GM23338 (cell line): Measurements from ENCODE around the gene CLUH. TPM values are rescaled to one million over a fixed set of nuclear protein-coding genes. Genes with fewer than 3 reads are reported as not detected.

Source experiments
- ATAC-seq: fragments of 200-7000 bp; cut with Tn5 transposase; 3 replicates; pipeline ENCODE4 v1.9.1; 2020
- DNase-seq: peaks from one replicate; pipeline ENCODE4 v3.0.0-alpha.2; 2015; ENCODE audit warnings: low spot score
- H2AFZ ChIP-seq: fragments of 200-600 bp; sonication (generic); 2 replicates; pipeline ENCODE4 v1.8.0; 2016; ENCODE audit warnings: antibody characterized with exemption, mild to moderate bottlenecking, moderate library complexity
- H3F3A ChIP-seq: fragments of 200-600 bp; sonication (generic); replicated peaks from 2 replicates; pipeline ENCODE4 v1.8.0; 2017; ENCODE audit warnings: antibody characterized with exemption, mixed run types, low read depth
- H3K27ac ChIP-seq: fragments of 200-600 bp; sonication (generic); 2 replicates; pipeline ENCODE4 v1.6.1; 2016; ENCODE audit warnings: low read depth
- H3K27me3 ChIP-seq: fragments of 200-600 bp; sonication (generic); 2 replicates; pipeline ENCODE4 v1.8.0; 2016; ENCODE audit warnings: mild to moderate bottlenecking, mixed run types, moderate library complexity; ENCODE audit not compliant: insufficient read depth
- H3K36me3 ChIP-seq: fragments of 200-600 bp; sonication (generic); 2 replicates; pipeline ENCODE4 v1.8.0; 2016; ENCODE audit warnings: mild to moderate bottlenecking; ENCODE audit not compliant: insufficient read depth
- H3K4me1 ChIP-seq: fragments of 200-600 bp; sonication (generic); 2 replicates; pipeline ENCODE4 v1.8.0; 2016; ENCODE audit warnings: mild to moderate bottlenecking, moderate library complexity; ENCODE audit not compliant: insufficient read depth
- H3K4me2 ChIP-seq: fragments of 200-600 bp; sonication (generic); 2 replicates; pipeline ENCODE4 v1.7.1; 2017; ENCODE audit warnings: mixed run types
- H3K4me3 ChIP-seq: fragments of 200-600 bp; sonication (generic); 2 replicates; pipeline ENCODE4 v1.6.1; 2016; ENCODE audit warnings: mixed run types
- H3K79me2 ChIP-seq: fragments of 200-600 bp; sonication (generic); replicated peaks from 2 replicates; pipeline ENCODE4 v1.8.0; 2017; ENCODE audit warnings: mild to moderate bottlenecking; ENCODE audit not compliant: insufficient read depth
- H3K9me2 ChIP-seq: fragments of 200-600 bp; sonication (generic); 2 replicates; pipeline ENCODE4 v1.8.0; 2017; ENCODE audit not compliant: insufficient read depth
- H4K20me1 ChIP-seq: fragments of 200-600 bp; sonication (generic); replicated peaks from 2 replicates; pipeline ENCODE4 v1.8.0; 2017; ENCODE audit warnings: mild to moderate bottlenecking; ENCODE audit not compliant: insufficient read depth
- H3K27ac Mint-ChIP-seq: 2 replicates; pipeline ENCODE4 v1.8.0; 2020; ENCODE audit warnings: inconsistent platforms, mild to moderate bottlenecking, moderate library complexity, mixed read lengths
- H3K27me3 Mint-ChIP-seq: 3 replicates; pipeline ENCODE4 v1.8.0; 2022; ENCODE audit warnings: low read depth, mild to moderate bottlenecking, moderate library complexity, mixed read lengths, inconsistent platforms; ENCODE audit not compliant: insufficient read depth, poor library complexity
- H3K36me3 Mint-ChIP-seq: 3 replicates; pipeline ENCODE4 v1.8.0; 2021; ENCODE audit warnings: low read depth, mild to moderate bottlenecking, inconsistent platforms, moderate library complexity, mixed read lengths
- H3K4me1 Mint-ChIP-seq: 3 replicates; pipeline ENCODE4 v1.8.0; 2020; ENCODE audit warnings: mild to moderate bottlenecking, inconsistent platforms, mixed read lengths
- H3K4me3 Mint-ChIP-seq: 3 replicates; pipeline ENCODE4 v1.8.0; 2021; ENCODE audit warnings: moderate library complexity, mild to moderate bottlenecking, inconsistent platforms, mixed read lengths
- H3K9me3 Mint-ChIP-seq: 3 replicates; pipeline ENCODE4 v1.8.0; 2020; ENCODE audit warnings: moderate library complexity, mild to moderate bottlenecking, inconsistent platforms, mixed read lengths
- EZH2 ChIP-seq: fragments of 200-600 bp; sonication (generic); IDR thresholded peaks from one replicate; pipeline ENCODE4 v1.8.0; 2017; ENCODE audit warnings: antibody characterized with exemption, mild to moderate bottlenecking, low read depth; ENCODE audit not compliant: unreplicated experiment
- EZH2phosphoT487 ChIP-seq: fragments of 200-600 bp; sonication (generic); IDR thresholded peaks from one replicate; pipeline ENCODE4 v1.8.1; 2018; ENCODE audit warnings: antibody characterized with exemption; ENCODE audit not compliant: unreplicated experiment
- NANOG ChIP-seq: IDR thresholded peaks from 2 replicates; pipeline ENCODE4 v1.6.1; 2016; ENCODE audit warnings: antibody characterized with exemption, borderline replicate concordance
- POLR2AphosphoS5 ChIP-seq: IDR thresholded peaks from 2 replicates; pipeline ENCODE4 v1.6.1; 2016; ENCODE audit warnings: antibody characterized with exemption, low read depth
- ZNF114 ChIP-seq: fragments of 250-450 bp; sonication (Bioruptor Pico); IDR thresholded peaks from 2 replicates; pipeline ENCODE4 v1.5.0; 2020; ENCODE audit warnings: mild to moderate bottlenecking, moderate library complexity
- ZNF462 ChIP-seq: fragments of 250-450 bp; sonication (Bioruptor Pico); IDR thresholded peaks from 2 replicates; pipeline ENCODE4 v1.5.0; 2020; ENCODE audit warnings: mild to moderate bottlenecking, moderate library complexity
- polyA plus RNA-seq: library from polyadenylated mRNA; unstranded; fragments of >200 nt; fragmentation: Nextera tagmentation; extraction: Ambion mirVana; gene quantifications from 2 replicates; pipeline ENCODE4 v1.2.1, GENCODE V29; 2016
- total RNA-seq: library from RNA; depleted of rRNA; stranded (reverse); fragments of >200 nt; shearing (Covaris generic); gene quantifications from 2 replicates; pipeline ENCODE4 v1.2.3, GENCODE V29; 2014

The CLUH gene
- total and polyA plus RNA-seq, 2 experiments from 2014 or later: 23.5 to 90.0 TPM

GRCh38 chr17:2713881-2714280 is 2.3 kb upstream of the CLUH start (continued):
- TF ChIP-seq ZNF462 (CRISPR knock-in tag) (no peak), EZH2phosphoT487 (no peak), EZH2 (no peak), ZNF114 (CRISPR knock-in tag) (no peak)

- peak overlapping the region; percentile 92 for H3K4me2 ChIP-seq
- no peaks in the 10 kb centered on the region for H3K36me3 ChIP-seq
- H3K27me3 ChIP-seq: peaks cover 22% of the 10 kb centered on the region; the same call in 1 of the 2 replicates
- H3K9me2 ChIP-seq: no peaks in the 10 kb centered on the region
- ATAC-seq (peak; percentile 7), DNase-seq (peak; percentile 39)
- H3K79me2 ChIP-seq: peaks cover 35% of the 10 kb centered on the region
- peak overlapping the region; percentile 74 for H3K4me3 ChIP-seq
- Mint-ChIP-seq H3K36me3 (no peaks in the 10 kb centered on the region; the same call in 2 of the 3 replicates), H3K4me3 (peak overlapping the region; percentile 83), H3K4me1 (peaks cover 34% of the 10 kb centered on the region), H3K27me3 (peaks cover 27% of the 10 kb centered on the region), H3K27ac (no peak overlapping the region), H3K9me3 (no peaks in the 10 kb centered on the region)
- no peak overlapping the region for H3K27ac ChIP-seq
- H3K4me1 ChIP-seq: peaks cover 32% of the 10 kb centered on the region
- peaks cover 10% of the 10 kb centered on the region for H4K20me1 ChIP-seq
- H3F3A ChIP-seq: peaks cover 19% of the 10 kb centered on the region; the same call in 1 of the 2 replicates
- peak overlapping the region; percentile 96 for H2AFZ ChIP-seq
- TF ChIP-seq NANOG: no peak
- TF ChIP-seq ZNF462 (CRISPR knock-in tag): no peak
- TF ChIP-seq POLR2AphosphoS5: no peak
Measured at GRCh38 chr17:2712300-2713043, 908 bp upstream of the CLUH start.
